GM21529 (cell line): ENCODE data around the gene AKR7A3.
"Not testable (repeated sequence)": the region's sequence is repeated elsewhere in the genome, so short reads cannot be mapped to it uniquely, and the experiment has no call there.

Experiments used
- ATAC-seq: cut with Tn5 transposase; IDR thresholded peaks from one replicate; pipeline ENCODE4 v1.9.1; 2021; ENCODE audit not compliant: unreplicated experiment

The AKR7A3 gene

GRCh38 chr1:19319196-19319595, 30.6 kb upstream of the AKR7A3 start:
- no peak for ATAC-seq

DNA sequence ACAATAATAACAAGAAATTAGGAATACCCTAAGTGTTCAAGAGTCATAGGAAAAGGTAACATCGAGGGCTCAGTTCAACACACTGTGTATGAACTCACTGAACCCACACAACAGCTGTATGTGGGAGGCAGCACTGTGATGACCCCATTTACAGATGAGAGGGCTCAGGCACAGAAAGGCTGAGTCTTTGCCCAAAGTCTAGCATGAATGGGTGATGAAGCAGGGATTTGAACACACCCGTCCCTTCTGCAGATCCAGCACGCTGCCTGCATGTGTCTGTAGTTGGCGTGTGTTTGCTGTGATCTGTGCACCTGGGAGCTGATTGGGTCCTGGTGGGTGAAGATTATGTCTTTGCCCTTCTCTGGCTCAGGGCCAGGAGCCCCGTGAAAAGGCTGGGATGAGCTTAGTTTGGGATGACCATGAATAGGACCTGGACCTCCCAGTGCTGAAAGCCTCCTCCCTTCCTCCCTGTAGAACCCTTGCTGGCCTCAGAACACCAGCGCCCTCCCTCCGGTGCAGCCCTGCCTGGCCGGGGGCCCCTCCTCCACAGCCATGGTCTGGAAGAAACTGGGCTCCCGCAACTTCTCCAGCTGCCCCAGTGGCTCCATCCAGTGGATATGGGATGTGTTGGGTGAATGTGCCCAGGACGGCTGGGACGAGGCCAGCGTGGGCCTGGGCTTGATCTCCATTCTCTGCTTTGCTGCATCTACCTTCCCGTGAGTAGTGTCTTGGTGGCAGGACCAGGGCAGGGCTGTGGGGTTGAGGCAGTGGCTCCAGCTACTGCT, 28.7 kb upstream of the AKR7A3 start:
- ATAC-seq: no peak

- peak; percentile 33 for ATAC-seq
These were observed 27.0 kb upstream of the AKR7A3 start for GRCh38 chr1:19315378-19316198.

DNA sequence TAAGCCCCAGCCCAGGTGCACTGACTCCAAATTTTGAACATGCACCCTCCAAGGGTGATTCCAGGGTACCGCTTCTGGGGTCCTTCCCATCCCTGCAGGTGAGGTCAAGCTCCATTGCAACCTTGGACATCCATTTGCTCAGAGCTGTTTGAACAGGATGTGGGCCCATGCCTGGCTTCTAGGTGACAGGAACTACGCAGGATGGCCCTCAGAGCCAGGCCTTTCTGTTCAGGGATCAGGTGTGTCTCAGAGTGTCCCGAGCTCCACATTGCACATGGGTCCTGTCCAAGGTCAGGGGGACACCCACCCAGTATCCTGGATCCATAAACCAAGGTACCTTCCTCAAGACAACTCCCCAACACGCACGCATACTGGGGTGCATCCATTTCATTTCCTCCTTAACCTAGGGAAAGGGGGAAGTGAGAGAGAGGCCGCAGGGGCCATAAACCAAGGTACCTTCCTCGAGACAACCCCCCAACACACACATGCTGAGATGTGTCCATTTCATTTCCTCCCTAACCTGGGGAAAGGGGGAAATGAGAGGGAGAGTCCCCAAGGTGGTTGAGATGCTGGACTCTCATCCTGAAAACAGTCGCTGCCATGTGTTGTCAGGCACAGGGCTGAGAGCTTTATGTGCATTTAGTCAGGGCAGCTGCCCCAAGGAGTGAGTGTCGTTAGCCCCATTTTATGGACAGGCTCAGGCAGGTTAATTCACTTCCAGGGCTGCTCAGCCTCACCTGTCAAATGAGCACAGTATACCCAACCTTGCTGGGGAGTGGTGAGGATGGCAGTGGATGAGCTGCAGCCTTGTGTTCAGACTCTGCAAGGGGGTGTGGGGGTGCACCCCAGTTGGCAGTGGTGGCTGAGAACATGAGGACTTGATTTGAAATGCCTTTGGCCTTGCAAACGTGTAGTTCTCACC, 25.7 kb upstream of the AKR7A3 start:
- ATAC-seq: no peak

DNA sequence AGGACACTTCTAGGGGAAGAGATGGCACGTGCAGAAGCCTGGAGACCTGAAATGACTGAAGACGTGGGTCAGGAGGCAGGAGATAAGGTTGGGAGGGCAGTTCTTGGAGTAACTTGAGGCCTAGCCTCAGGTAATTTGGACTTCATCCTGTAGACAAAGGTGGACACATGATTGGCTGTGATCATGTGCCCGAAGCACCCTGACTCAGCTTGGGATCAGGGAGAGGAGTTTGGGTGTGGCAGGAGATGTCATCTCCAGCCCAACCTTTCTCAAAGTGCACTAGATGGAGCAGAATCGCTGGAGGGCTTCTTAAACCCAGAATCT, 25.0 kb upstream of the AKR7A3 start:
- ATAC-seq: no peak

DNA sequence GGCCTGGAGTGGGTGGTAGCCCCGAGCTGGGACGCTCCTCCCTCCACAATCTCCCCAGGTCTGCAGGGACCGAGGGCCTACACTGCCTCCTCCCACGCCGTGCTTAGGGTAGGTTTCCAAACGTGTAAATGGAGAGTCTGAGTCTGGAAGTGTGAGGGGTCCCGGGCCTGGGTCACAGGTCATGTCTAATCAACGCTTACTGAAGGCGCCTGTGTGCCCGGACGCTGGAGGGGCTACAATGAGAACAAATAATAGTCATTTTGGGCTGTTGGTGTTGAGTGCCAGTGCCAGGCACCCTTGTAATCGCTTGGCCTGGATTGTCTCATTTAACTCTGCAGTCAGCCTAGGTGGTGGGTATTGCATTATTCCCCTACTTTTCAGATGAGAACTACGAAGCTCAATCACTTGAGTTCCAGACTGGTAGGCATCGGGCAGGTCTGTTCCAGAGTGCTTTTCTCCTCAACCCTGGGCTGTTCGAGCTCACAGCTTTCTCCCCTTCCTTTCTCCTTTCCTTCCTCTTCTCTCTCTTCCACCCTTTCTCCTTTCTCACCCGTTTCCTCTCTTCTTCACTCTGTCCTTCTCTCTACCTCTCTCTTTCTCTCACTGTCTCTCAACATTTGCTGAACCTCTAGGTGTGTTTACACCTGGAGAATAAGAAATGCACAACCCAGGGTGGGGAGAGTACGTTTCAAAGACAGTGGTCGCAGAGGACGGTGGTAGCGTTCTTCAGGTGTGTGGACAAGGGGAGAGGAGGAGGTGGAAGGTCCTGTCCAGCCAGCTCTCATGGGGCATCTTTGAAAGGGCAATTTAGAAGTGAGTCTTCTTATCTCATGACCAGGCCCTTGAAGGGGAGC, 24.4 kb upstream of the AKR7A3 start:
- peak; percentile 27 for ATAC-seq

GRCh38 chr1:19311931-19312781, 23.6 kb upstream of the AKR7A3 start, which contains the start of the genes AKR7A2 and SLC66A1:
AKR7A2 (minus strand) TSS chr1:19312144; CDS start chr1:19312124, 20 bp downstream.
SLC66A1 (plus strand) TSS chr1:19312326; CDS start chr1:19317678, 5,352 bp downstream.
- ATAC-seq: peak; percentile 59

DNA sequence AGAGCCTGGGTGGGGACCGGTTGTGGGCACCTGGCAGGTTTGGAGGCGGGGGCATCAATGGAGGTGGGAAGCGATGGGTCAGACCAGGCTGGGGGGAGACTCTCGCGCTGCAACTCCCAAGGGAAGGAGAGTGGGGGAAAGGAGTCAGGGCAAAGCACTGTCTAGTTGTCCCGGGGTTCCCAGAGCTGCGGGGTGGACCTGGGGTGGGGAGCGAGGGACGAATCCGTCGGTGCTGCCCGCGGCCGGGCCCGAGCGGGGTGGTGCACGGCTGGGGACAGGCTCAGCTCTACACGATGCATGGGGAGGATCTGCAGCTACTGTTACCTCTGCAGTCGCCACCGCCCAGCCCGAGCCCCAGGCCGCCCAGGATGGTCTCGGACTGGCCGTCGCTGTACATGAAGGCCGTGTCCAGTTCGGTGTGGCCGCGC, 22.9 kb upstream of the AKR7A3 start:
- ATAC-seq: no peak

- ATAC-seq: no peak
These were observed 22.3 kb upstream of the AKR7A3 start for GRCh38 chr1:19310720-19311502.

DNA sequence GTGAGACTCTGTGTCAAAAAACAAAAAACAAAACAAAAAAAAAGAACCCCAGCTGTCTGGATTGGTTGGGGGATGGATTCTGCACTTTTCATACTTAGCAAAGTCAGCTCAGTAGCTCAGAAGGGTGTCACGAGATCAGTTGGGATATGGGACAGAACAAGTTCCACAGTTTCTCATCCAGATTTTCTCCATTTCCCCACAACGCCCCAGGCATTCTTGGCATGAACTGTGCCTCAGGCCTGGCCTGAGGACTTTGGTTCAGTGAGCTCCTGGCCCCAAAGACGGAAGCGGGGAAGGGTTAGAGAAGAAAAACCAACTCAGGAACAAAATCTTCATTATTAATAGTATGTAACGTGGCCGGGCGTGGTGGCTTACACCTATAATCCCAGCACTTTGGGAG, 21.5 kb upstream of the AKR7A3 start:
- ATAC-seq: no peak

GRCh38 chr1:19309123-19309813, 20.7 kb upstream of the AKR7A3 start:
- ATAC-seq: no peak

- ATAC-seq: no peak
These were observed 19.9 kb upstream of the AKR7A3 start for GRCh38 chr1:19308509-19308907.

- ATAC-seq: no peak
These were observed 19.4 kb upstream of the AKR7A3 start for GRCh38 chr1:19307794-19308508.

GRCh38 chr1:19306941-19307340, 18.4 kb upstream of the AKR7A3 start:
- ATAC-seq: no peak

GRCh38 chr1:19305880-19306279, 17.3 kb upstream of the AKR7A3 start:
- ATAC-seq: no peak

DNA sequence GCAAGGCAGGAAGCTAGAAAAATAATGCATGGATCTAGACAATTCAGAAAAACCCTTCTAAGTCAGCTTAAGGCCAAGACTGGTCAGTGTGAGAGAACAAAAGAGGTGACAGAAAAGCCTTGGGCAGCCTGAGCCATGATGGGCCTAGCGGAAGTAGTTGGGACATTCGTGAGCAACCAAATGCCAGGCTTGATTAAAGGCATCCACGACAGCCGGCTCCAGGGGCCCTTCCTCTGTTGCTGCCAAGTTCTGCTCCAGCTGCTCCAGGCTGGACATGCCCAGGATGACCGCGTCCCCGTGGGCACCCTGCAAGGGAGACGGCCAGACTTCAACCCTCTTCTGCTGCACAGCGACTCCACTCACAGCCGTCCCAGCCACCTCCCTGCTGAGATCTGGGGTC, 15.5 kb upstream of the AKR7A3 start:
- not testable (repeated sequence) for ATAC-seq

DNA sequence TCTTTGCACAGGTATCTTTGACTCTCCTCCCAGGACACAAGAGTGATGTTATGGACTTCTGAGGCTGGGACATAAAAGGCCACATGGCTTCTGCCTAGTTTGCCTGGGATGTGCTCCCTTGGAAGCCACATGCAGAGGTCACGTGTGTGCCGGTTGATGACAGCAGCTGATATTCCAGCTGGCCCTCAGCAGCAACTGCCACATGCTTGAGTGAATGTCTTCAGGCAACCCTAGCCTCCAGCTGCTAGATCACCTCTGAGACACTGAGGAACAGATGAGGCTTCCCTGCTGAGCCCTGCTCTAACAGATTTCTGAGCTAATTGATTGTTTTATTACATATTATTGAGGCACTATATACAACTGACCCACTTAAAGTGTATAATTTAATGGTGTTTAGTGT, 11.6 kb upstream of the AKR7A3 start:
- no peak for ATAC-seq
